SH-SY5Y (cell line): Measurements from ENCODE around the gene MBD3.

Experiments used
- GATA2 ChIP-seq: IDR thresholded peaks from 2 replicates; pipeline ENCODE4 v1.6.1; 2011; ENCODE audit warnings: mild to moderate bottlenecking, low read depth, low read length
- GATA3 ChIP-seq: IDR thresholded peaks from 2 replicates; pipeline ENCODE4 v1.6.1; 2011; ENCODE audit warnings: low read depth, mild to moderate bottlenecking, low read length, moderate library complexity

- TF ChIP-seq GATA2 (no peak), GATA3 (no peak)
These were observed 57.7 kb downstream of the MBD3 start for GRCh38 chr19:1534972-1535371.
